Liver (tissue), 3 donors: ENCODE results near the gene CMIP.
A peak's percentile ranks its signal among the peaks of the same experiment; 100 is the strongest.

ENCODE experiments used
- RAD21 ChIP-seq, 2 donors: IDR thresholded peaks; 2 replicates each; pipeline ENCODE4 v1.6.1; 2016; ENCODE audit warnings: antibody characterized with exemption in 2 of 2, mild to moderate bottlenecking in 2 of 2
- YY1 ChIP-seq: IDR thresholded peaks from 2 replicates; pipeline ENCODE4 v1.6.1; 2016; ENCODE audit warnings: antibody characterized with exemption, mild to moderate bottlenecking
- TF ChIP-seq, protein P1 (sequence below): fragments of 150-350 bp; IDR thresholded peaks from 2 replicates; pipeline ENCODE4 v1.5.1; 2017; ENCODE audit warnings: improper control_type of control experiment, low read depth, low read length; ENCODE audit not compliant: missing input control
- TF ChIP-seq, protein P2 (sequence below): IDR thresholded peaks from 2 replicates; pipeline ENCODE4 v1.6.1; 2016; ENCODE audit warnings: antibody characterized with exemption, mild to moderate bottlenecking
- donor health status: healthy.
- donor health status: healthy.

DNA sequence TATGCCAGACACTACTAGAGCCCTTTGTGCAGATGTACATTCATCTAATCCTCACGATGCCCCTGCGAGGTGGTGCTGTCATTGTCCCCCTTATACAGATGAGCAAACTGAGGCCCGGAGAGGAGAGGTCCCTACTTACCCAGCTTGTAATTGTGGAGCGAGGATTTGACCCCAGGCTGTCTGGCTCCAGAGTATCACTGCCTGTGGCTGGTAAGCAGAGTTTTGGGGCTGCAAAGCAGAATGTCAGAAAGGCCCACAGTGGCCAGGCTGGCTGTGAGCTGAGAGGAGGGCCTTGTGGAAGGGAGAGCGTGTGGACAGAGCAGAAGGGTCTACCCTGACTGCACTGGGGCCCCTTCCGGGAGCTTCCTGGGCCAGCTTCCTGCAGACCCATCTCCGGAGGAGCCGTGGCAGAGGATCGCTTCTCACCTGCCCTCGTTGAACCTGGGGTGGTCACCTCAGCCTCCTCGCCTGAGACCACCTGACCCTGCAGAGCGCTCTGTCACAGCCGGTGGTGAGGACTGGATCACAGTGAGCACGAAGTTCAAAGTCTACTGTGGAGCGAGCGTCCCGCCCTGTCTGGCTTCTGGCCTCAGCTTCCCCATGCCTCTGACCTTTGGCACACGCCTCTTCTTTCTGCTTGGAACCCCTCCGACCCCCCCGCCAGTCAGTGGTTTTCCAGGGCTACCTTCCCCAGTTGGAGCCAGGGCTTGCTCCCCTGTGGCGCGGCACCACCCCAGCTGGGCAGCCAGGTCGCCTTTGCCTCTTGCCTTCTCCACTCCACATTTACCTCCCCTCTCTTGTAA, 12.1 kb downstream of the CMIP start:
- TF ChIP-seq, protein P1, sequence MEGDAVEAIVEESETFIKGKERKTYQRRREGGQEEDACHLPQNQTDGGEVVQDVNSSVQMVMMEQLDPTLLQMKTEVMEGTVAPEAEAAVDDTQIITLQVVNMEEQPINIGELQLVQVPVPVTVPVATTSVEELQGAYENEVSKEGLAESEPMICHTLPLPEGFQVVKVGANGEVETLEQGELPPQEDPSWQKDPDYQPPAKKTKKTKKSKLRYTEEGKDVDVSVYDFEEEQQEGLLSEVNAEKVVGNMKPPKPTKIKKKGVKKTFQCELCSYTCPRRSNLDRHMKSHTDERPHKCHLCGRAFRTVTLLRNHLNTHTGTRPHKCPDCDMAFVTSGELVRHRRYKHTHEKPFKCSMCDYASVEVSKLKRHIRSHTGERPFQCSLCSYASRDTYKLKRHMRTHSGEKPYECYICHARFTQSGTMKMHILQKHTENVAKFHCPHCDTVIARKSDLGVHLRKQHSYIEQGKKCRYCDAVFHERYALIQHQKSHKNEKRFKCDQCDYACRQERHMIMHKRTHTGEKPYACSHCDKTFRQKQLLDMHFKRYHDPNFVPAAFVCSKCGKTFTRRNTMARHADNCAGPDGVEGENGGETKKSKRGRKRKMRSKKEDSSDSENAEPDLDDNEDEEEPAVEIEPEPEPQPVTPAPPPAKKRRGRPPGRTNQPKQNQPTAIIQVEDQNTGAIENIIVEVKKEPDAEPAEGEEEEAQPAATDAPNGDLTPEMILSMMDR = no peak
- TF ChIP-seq RAD21 (IDR thresholded peaks at IDR 0.05) = peak in 1 of 2 donors; percentile 28
- TF ChIP-seq, protein P2, sequence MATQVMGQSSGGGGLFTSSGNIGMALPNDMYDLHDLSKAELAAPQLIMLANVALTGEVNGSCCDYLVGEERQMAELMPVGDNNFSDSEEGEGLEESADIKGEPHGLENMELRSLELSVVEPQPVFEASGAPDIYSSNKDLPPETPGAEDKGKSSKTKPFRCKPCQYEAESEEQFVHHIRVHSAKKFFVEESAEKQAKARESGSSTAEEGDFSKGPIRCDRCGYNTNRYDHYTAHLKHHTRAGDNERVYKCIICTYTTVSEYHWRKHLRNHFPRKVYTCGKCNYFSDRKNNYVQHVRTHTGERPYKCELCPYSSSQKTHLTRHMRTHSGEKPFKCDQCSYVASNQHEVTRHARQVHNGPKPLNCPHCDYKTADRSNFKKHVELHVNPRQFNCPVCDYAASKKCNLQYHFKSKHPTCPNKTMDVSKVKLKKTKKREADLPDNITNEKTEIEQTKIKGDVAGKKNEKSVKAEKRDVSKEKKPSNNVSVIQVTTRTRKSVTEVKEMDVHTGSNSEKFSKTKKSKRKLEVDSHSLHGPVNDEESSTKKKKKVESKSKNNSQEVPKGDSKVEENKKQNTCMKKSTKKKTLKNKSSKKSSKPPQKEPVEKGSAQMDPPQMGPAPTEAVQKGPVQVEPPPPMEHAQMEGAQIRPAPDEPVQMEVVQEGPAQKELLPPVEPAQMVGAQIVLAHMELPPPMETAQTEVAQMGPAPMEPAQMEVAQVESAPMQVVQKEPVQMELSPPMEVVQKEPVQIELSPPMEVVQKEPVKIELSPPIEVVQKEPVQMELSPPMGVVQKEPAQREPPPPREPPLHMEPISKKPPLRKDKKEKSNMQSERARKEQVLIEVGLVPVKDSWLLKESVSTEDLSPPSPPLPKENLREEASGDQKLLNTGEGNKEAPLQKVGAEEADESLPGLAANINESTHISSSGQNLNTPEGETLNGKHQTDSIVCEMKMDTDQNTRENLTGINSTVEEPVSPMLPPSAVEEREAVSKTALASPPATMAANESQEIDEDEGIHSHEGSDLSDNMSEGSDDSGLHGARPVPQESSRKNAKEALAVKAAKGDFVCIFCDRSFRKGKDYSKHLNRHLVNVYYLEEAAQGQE = no peak
- peak; percentile 38 for TF ChIP-seq YY1
